ENCODE data around the gene CSF3. TPM values are rescaled to one million over a fixed set of nuclear protein-coding genes. Genes with fewer than 3 reads are reported as not detected.

Gene CSF3
- total RNA-seq, 1 donor from 2014 or later = not detected

DNA sequence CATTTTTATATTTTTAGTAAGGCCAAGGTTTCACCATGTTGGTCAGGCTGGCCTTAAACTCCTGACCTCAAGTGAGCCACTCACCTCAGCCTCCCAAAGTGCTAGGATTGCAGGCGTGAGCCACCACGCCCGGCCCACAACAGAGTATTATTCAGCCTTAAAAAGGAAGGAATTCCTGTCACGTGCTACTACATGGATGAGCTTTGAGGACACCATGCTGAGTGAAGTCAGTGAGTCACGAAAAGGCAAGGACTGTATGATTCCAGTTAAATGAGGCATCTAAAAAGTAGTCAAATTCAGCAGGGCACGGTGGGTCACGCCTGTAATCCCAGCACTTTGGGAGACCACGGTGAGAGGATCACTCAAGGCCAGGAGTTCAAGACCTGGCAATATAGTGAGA lies 9.7 kb downstream of the CSF3 start:
- DNase-seq (ENCODE audit: low read depth) = no peak
- TF ChIP-seq, protein P1, sequence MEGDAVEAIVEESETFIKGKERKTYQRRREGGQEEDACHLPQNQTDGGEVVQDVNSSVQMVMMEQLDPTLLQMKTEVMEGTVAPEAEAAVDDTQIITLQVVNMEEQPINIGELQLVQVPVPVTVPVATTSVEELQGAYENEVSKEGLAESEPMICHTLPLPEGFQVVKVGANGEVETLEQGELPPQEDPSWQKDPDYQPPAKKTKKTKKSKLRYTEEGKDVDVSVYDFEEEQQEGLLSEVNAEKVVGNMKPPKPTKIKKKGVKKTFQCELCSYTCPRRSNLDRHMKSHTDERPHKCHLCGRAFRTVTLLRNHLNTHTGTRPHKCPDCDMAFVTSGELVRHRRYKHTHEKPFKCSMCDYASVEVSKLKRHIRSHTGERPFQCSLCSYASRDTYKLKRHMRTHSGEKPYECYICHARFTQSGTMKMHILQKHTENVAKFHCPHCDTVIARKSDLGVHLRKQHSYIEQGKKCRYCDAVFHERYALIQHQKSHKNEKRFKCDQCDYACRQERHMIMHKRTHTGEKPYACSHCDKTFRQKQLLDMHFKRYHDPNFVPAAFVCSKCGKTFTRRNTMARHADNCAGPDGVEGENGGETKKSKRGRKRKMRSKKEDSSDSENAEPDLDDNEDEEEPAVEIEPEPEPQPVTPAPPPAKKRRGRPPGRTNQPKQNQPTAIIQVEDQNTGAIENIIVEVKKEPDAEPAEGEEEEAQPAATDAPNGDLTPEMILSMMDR (conservative IDR thresholded peaks at IDR 0.05; ENCODE audit: low read depth, low read length) = no peak
- H3K4me3 ChIP-seq (ENCODE audit: low read depth, low read length) = no peak overlapping the region

DNA sequence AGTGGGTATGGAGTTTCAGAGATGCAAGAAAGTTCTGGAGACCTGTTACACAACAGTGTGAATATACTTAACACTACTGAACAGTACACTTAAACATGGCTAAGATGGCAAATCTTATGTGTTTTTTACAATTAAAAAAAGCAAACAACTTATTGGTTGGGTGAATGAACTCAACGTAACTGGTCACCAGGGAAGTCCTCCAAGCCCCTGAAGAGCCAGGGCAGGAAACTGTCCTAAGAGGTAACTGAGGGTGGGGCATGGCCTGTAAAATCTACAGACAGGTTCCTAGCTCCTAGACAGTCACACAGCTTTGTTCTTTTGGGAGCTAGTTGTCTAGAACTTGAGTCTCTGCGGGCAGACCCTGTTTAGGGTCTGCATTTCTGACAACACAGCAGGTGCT lies 10.3 kb downstream of the CSF3 start:
- TF ChIP-seq, protein P1 (conservative IDR thresholded peaks at IDR 0.05; ENCODE audit: low read depth, low read length) = no peak
- DNase-seq (ENCODE audit: low read depth) = no peak
- H3K4me3 ChIP-seq (ENCODE audit: low read depth, low read length) = no peak overlapping the region

- H3K4me3 ChIP-seq (ENCODE audit: low read depth, low read length) = no peak overlapping the region
- TF ChIP-seq, protein P1 (conservative IDR thresholded peaks at IDR 0.05; ENCODE audit: low read depth, low read length) = no peak
- no peak for DNase-seq (ENCODE audit: low read depth)
Measured at GRCh38 chr17:40025991-40026815, 11.0 kb downstream of the CSF3 start.

- DNase-seq (ENCODE audit: low read depth) = no peak
- H3K4me3 ChIP-seq (ENCODE audit: low read depth, low read length) = no peak overlapping the region
- TF ChIP-seq, protein P1 (conservative IDR thresholded peaks at IDR 0.05; ENCODE audit: low read depth, low read length) = peak; percentile 91
Measured at GRCh38 chr17:40026816-40027613, 11.8 kb downstream of the CSF3 start.

DNA sequence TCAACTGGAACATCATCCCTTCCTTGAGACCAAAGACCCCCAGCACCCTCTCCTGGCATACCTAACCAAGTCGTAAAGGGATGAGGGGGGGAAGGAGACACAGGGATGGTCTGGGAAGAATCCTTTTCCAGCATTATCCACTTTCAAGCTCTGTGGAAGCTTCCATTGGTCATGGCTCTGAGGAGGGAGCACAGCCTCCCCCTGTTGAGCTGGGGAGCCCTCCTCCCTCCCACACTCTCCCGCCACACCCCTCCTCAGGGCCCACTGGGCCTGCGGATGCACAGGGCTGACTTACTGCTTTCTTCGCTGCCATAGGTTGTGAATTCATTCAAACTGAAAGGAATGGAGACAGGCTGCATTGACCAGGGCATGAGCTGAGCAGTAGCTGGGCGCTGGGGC lies 12.4 kb downstream of the CSF3 start:
- no peak overlapping the region for H3K4me3 ChIP-seq (ENCODE audit: low read depth, low read length)
- TF ChIP-seq, protein P1 (conservative IDR thresholded peaks at IDR 0.05; ENCODE audit: low read depth, low read length) = no peak
- no peak for DNase-seq (ENCODE audit: low read depth)

- TF ChIP-seq, protein P1 (conservative IDR thresholded peaks at IDR 0.05; ENCODE audit: low read depth, low read length) = no peak
Measured at GRCh38 chr17:40028595-40028994, 13.4 kb downstream of the CSF3 start.

More at GRCh38 chr17:40028595-40028994, 13.4 kb downstream of the CSF3 start:
- H3K4me3 ChIP-seq (ENCODE audit: low read depth, low read length) = no peak overlapping the region
- no peak for DNase-seq (ENCODE audit: low read depth)

All from epithelial cell of proximal tubule (primary cell).